Measurements from ENCODE around the gene ST6GAL1.
A peak's percentile ranks its signal among the peaks of the same experiment; 100 is the strongest.
"Not testable (repeated sequence)": the region's sequence is repeated elsewhere in the genome, so short reads cannot be mapped to it uniquely, and the experiment has no call there.

ST6GAL1 gene

DNA sequence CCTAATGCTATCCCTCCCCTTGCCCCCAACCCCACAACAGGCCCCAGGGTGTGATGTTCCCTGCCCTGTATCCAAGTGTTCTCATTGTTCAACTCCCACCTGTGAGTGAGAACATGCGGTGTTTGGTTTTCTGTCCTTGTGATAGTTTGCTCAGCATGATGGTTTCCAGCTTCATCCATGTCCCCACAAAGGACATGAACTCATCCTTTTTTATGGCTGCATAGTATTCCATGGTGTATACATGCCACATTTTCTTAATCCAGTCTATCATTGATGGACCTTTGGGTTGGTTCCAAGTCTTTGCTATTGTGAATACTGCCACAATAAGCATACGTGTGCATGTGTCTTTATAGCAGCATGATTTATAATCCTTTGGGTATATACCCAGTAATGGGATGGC lies 122.1 kb downstream of the ST6GAL1 start:
- not testable (repeated sequence) for DNase-seq

- DNase-seq: not testable (repeated sequence)
Observed at GRCh38 chr3:187054433-187054832, 124.1 kb downstream of the ST6GAL1 start.

DNA sequence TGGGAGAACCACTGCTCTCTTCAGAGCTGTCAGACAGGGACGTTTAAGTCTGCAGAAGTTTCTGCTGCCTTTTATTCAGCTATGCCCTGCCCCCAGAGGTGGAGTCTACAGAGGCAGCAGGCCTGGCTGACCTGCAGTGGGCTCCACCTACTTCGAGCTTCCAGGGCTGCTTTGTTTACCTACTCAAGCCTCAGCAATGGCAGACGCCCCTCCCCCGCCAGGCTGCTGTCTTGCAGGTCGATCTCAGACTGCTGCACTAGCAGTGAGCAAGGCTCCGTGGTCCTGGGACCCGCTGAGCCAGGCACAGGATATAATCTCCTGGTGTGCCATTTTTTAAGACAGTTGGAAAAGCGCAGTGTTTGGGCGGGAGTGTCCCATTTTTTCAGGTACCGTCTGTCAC lies 127.5 kb downstream of the ST6GAL1 start:
- DNase-seq: not testable (repeated sequence)

- DNase-seq: no peak
Observed at GRCh38 chr3:187061748-187062147, 131.4 kb downstream of the ST6GAL1 start.

GRCh38 chr3:187062526-187063177 lies 132.3 kb downstream of the ST6GAL1 start:
- DNase-seq: peak; percentile 52

GRCh38 chr3:187063286-187064121 lies 133.2 kb downstream of the ST6GAL1 start:
- no peak for DNase-seq

GRCh38 chr3:187064210-187065115 lies 134.1 kb downstream of the ST6GAL1 start:
- DNase-seq: peak; percentile 10

GRCh38 chr3:187066228-187066995 lies 136.1 kb downstream of the ST6GAL1 start:
- DNase-seq: peak; percentile 45

DNA sequence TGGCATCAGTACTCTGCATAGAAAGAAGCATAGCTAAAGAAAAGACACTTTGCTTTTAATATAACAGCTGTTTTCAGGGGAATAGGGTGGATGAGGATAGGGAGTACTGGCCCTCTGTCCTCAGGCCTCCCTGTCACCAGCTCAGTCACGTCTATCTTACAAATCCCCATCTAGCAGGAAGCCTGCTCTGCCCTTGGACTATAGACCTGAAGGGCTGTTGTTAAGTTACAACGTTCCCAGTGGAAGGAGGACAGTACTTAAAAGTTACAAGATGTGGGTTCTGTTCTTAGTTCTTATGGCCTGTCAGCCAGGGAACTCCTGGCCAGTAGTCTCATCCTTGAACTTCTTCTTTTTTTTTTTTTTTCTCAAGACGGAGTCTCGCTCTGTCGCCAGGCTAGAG lies 138.5 kb downstream of the ST6GAL1 start:
- DNase-seq: no peak

DNA sequence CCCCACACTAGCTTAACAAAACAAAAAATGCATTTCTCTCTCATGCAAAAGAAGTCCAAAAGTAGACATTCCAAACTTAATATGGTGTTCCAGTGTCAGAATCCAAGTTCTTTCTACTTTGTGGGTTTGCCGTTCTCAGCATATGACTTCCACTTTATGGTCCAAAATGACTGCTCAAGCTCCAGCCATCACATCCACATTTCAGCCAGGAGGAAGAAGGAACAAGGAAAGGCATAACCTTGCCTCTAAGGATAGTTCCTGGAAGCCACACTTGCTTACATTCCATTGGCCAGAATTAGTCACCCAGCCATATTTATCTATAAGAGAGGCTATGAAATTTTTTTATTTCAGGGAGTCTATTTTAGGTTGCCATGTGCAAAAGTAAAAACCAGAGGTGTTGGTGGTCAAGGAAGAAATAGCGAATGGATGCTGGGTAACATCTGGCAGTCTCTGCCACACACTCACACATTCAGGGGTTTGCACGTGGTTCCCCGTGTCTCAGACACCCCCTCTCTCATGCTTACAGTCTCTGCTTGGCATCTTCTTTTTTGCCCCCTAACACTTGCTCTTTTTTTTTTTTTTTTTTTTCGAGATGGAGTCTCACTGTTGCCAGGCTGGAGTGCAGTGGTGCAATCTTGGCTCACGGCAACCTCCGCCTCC lies 139.7 kb downstream of the ST6GAL1 start:
- no peak for DNase-seq

GRCh38 chr3:187072102-187072501 lies 141.8 kb downstream of the ST6GAL1 start:
- no peak for DNase-seq

- no peak for DNase-seq
Observed at GRCh38 chr3:187072511-187072910, 142.2 kb downstream of the ST6GAL1 start.

DNA sequence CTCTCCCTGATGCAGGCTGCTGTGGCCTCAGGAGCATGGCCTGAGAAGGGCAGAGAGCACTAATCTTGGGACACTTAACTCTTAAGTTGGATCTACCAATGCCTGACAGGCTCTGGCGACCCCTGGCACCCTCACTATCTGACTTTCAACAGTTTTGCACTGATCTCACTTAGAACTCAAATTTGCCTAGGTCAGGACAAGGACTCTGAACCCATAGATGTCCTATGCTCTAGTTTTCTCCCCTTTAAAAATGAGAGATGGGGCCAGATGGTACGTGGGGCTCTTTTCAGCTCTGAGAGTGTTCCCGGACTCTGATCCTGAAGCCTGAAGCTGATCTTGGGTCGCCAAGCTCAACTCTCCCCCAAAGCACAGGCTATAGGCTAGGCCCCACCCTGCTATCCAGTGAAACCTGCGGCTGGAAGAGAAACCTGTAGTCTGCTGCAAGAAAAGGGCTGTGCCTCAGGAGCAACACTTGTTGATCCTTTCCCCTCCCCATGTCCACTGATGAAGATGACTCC lies 143.3 kb downstream of the ST6GAL1 start:
- DNase-seq: no peak

DNA sequence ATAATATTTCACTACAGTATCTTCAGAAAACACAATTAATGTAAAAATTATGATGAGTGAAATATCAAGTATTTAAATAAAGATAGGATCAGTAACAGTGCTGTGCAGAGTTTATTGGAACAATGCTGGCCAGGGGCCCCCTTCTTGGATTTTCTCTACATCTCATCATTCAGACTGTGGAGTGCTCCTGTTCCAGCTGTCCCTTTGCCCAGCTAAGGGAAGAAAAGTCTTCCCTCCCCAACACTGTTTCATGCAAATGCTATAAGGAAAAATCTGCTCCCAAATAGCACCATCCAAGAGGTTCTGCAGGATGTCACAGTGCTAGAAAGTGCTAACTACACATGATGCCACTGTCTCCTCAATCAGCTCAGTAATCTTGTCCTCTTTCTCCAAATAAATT lies 144.5 kb downstream of the ST6GAL1 start:
- no peak for DNase-seq

DNA sequence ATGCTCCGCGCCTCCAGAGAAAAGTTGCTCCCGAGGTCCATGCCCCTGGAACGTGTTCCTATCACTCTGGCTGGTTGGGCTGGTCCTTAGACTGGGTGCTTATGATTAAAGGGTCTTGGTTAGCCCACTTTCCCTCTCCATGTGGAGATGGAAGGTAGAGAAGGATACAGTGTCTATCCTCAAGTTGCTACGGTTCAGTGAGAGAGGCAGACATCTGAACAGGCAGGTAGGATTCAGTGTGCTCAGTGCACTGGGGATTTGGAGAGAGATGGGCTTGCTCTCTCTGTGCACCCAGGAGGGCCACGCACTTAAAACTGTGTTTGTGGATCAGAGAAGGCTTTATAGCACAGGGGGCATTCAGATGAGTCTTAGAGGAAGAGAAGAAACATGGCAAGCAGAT lies 146.0 kb downstream of the ST6GAL1 start:
- no peak for DNase-seq

DNA sequence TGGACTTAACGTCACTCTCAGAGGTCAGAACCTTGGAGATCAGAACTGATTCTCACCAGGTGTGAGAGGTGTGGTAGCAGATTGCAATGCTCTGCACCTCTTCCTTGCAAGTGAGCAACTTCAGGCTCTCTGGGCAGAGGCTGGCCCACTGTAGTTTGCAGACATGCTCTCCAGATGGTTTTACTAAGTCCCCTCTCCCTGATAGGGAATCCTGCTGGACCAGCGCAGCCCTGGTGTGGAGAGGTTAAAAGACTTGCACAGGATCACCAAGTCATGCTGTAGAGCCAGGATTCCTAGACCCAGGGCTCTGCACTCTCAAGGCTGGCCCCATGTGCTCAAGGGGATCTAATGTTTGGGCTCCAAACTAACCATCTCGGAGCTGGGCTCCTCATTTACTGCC lies 146.8 kb downstream of the ST6GAL1 start:
- DNase-seq: no peak

DNA sequence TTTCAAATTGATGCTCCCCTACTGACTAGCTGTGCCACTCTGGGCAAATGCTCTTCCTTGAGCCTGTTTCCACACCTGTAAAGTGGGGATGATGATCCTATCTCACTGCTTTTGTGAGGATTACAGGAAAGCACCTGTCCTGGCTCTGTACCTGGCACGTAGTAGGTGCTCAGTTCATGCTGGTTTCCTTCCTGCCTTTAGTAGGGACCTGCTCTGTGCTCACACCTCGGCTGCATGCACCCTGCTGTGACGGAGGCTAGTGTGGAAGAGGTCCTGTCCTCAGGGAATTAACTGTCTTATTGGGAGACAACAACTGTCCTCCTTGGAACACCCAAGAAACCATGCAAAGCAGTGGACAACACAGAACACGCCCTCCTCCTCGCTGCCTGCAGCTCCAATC lies 147.2 kb downstream of the ST6GAL1 start:
- no peak for DNase-seq

DNA sequence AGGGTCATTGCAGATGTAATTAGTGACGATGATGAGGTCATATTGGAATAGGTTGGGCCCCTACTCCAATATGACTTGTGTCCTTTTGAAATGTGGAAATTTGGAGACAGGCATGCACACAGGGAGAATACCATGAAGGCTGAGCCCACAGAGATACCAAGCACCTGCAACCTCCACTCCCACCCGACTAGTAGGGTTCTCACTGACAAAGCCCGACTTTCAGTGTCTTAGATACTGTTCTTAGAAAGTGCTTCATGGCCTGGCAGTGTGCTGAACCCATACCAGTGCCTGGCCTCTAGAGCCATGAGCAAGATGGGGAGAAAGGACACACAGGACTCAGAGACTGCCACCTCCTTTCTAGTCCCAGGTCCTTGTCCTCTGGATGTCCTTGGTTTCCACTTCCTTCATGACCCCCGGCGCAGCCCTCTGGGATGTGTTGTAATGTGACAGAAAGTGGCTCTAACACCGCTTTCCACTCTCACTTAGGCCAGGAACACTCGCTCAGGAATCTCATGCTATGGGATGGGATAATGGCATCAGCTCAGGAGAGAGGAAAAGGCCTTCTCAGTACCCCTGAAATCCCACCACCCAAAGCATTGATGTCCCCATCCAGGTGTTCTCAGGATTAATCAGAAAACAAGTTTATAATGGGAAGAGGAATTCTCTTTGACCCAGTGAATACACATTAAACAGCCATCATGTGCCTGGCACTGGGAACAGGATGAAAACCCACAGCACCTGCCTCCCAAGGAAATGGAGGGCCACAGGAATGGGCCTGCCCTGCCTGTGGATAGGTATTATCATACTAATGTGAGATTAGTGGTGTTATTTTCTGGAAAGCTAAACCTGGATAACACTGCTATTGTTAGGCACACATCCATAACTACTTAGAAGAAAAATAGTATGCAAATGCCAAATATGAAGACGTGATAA lies 149.0 kb downstream of the ST6GAL1 start:
- DNase-seq: no peak

DNA sequence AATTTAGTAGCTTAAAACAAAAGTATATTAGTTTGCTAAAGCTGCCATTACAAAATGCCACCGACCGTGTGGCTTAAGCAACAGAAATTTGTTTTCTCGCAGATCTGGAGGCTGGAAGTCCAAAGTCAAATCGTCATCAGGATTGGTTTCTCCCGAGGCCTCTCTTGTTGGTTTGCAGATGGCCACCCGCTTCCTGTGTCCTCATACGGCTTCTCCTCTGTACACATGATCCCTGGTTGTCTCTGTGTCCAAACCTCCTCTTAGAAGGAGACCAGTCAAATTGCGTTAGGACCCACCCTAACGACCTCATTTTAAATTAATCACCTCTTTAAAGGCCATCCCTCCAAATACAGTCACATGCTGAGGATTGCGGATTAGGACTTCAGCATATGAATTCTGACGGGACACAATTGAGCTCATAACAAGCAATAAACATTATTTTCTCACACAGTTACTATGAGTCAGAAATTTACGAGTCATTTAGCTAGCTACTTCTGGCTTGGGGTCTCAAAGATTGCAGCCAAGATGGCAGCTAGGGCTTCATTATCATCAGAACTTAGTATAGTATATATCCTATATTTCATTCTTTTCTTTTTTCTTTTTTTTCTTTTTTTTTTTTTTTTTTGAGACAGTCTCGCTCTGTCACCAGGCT lies 150.6 kb downstream of the ST6GAL1 start:
- no peak for DNase-seq

DNA sequence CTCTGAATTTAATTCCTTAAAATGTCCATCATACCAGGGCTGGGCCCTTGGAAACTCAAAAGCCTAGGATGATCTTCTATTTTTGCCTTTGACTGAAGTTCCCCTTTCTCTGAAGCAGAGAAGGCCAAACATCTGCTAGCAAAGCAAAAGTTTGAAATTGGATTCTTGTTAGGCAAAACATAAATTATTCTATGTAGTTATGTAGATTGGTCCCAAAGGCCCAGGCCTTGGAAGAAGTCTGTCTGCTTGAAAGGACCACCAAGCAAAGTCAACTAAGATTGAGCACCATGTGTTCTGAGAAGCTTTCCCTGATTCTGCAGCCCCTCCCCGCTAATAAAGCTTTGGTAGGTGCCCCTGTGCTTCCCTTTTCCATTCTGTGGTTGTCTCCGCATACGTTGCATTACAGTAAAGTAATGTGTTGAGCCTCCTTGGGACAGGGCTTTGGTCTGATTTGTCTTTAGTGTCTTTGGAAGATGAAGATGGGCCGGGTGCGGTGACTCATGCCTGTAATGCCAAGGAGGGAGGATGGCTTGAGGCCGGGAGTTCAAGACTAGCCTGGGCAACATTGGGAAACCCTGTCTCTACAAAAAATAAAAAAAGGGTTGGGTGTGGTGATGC lies 152.5 kb downstream of the ST6GAL1 start:
- DNase-seq: no peak
